Right cardiac atrium (tissue), 5 donors: ENCODE results near the gene PCDHB12. TPM values are rescaled to one million over a fixed set of nuclear protein-coding genes. Genes with fewer than 3 reads are reported as not detected.
"Not testable (repeated sequence)": the region's sequence is repeated elsewhere in the genome, so short reads cannot be mapped to it uniquely, and the experiment has no call there.

Experiments
- ATAC-seq, 2 donors: fragments of 200-7000 bp; cut with Tn5 transposase; one replicate each; pipeline versions ENCODE4 v1.8.0 to v1.9.1; 2020; ENCODE audit warnings: moderate library complexity in 2 of 2, mild to moderate bottlenecking in 1 of 2
- DNase-seq, 3 donors: peaks; one replicate each; pipeline ENCODE4 v3.0.0-alpha.2; 2020
- H3K27ac ChIP-seq: one replicate; pipeline ENCODE4 v1.5.1; 2013; ENCODE audit warnings: mild to moderate bottlenecking, low read length, control low read depth, moderate library complexity
- H3K27me3 ChIP-seq: one replicate; pipeline ENCODE4 v1.6.1; 2013; ENCODE audit not compliant: control insufficient read depth, insufficient read depth
- H3K4me1 ChIP-seq: one replicate; pipeline ENCODE4 v1.6.1; 2013; ENCODE audit warnings: low read length; ENCODE audit not compliant: control insufficient read depth, insufficient read depth
- H3K4me3 ChIP-seq: one replicate; pipeline ENCODE4 v1.5.1; 2013; ENCODE audit warnings: low read length, control low read depth
- H3K9me3 ChIP-seq: one replicate; pipeline ENCODE4 v1.6.1; 2013; ENCODE audit warnings: low read length; ENCODE audit not compliant: control insufficient read depth
- WGBS: extraction: QIAGEN DNeasy Blood & Tissue Kit; methylation state at CpG from one replicate; pipeline ENCODE4 v1.1.7; 2013; 5-methylcytosine and 5-hydroxymethylcytosine counted together
- intact Hi-C, 4 donors: fragments of 100-400 bp; cut with DNase I; formaldehyde crosslinking; loops; one replicate each; pipeline versions ENCODE4 v1.11.0 to v1.14.0; 2022 to 2023
- polyA plus RNA-seq: library from polyadenylated mRNA; stranded (reverse); fragments of 200-250 nt; gene quantifications from one replicate; pipeline ENCODE4 v1.2.3, GENCODE V29; 2013
- total RNA-seq, 4 donors: library from RNA; stranded (reverse); fragmentation: NEBNext Ultra II Directional; extraction: Animal tissue kit (Norgen Biotek cat#: 25700); gene quantifications; one replicate each; pipeline ENCODE4 v1.2.1, GENCODE V29; 2021
- donor health status: healthy with polysubstance abuse.
- donor health status: DM: no; HTN: yes; CAD: no.
- donor health status: DM: no; HTN: no; CAD: no.
- donor health status: DM: no; HTN: yes; CAD: no; lungs with severe emphysema.
- donor health status: DM: yes; HTN: yes; CAD: no.

Gene PCDHB12
- total and polyA plus RNA-seq, 5 donors = 0.72 to 3.3 (median 2.5) TPM

DNA sequence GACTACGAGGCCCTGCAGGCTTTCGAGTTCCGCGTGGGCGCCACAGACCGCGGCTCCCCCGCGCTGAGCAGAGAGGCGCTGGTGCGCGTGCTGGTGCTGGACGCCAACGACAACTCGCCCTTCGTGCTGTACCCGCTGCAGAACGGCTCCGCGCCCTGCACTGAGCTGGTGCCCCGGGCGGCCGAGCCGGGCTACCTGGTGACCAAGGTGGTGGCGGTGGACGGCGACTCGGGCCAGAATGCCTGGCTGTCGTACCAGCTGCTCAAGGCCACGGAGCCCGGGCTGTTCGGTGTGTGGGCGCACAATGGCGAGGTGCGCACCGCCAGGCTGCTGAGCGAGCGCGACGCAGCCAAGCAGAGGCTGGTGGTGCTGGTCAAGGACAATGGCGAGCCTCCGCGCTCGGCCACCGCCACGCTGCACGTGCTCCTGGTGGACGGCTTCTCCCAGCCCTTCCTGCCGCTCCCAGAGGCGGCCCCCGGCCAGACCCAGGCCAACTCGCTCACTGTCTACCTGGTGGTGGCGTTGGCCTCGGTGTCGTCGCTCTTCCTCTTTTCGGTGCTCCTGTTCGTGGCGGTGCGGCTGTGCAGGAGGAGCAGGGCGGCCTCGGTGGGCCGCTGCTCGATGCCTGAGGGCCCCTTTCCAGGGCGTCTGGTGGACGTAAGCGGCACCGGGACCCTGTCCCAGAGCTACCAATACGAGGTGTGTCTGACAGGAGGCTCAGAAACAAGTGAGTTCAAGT is 24.2 kb upstream of the PCDHB12 start:
- H3K4me1 ChIP-seq, H3K27ac ChIP-seq, H3K4me3 ChIP-seq, intact Hi-C loops, ATAC-seq, H3K27me3 ChIP-seq, DNase-seq: not testable (repeated sequence)
- WGBS = 34% methylated on average over 43 of the region's 69 CpGs
- H3K9me3 ChIP-seq = peaks cover 17% of the 10 kb centered on the region

DNA sequence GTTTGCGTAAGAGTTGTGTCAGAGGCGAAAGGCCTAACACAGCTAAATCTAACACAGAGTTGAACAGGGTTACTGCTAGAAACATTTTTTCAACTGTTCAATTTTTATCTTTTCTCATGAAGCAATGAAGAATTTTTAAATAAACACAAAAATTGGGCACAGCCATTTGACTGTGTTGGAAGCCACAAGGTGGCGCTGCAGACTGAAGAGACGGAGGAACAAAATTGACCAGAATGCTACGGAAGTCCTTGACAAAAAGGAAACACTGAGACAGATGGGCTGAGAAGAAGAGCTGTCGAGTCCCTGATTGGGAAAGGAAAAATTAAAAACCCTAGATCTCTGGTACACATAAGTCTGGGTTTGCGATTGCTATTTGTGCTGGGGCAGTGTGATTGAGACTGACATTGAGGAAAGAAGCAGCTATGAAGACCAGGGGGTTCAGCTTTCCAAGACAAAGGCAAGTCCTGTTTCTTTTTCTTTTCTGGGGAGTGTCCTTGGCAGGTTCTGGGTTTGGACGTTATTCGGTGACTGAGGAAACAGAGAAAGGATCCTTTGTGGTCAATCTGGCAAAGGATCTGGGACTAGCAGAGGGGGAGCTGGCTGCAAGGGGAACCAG is 21.5 kb upstream of the PCDHB12 start, which contains the start of gene PCDHB9:
PCDHB9 (plus strand) TSS at position 265 of the 616 bp plus-strand sequence; CDS start at position 423, 158 bp downstream.
- WGBS = 16% methylated on average over 9 of the region's 9 CpGs
- DNase-seq (no peak), ATAC-seq (no peak)
- H3K27me3 ChIP-seq = no peaks in the 10 kb centered on the region
- peak within 1 kb of the TSS; percentile 6 for H3K4me3 ChIP-seq
- H3K4me1 ChIP-seq = no peaks in the 10 kb centered on the region
- peaks cover 17% of the 10 kb centered on the region for H3K9me3 ChIP-seq
- H3K27ac ChIP-seq = no peak within 1 kb of the TSS
- intact Hi-C loops = no loop called here

DNA sequence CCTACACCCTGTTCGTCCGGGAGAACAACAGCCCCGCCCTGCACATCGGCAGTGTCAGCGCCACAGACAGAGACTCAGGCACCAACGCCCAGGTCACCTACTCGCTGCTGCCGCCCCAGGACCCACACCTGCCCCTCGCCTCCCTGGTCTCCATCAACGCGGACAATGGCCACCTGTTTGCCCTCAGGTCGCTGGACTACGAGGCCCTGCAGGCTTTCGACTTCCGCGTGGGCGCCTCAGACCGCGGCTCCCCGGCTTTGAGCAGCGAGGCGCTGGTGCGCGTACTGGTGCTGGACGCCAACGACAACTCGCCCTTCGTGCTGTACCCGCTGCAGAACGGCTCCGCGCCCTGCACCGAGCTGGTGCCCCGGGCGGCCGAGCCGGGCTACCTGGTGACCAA is 19.8 kb upstream of the PCDHB12 start:
- peaks cover 10% of the 10 kb centered on the region for H3K9me3 ChIP-seq
- H3K4me1 ChIP-seq, H3K4me3 ChIP-seq, H3K27ac ChIP-seq, H3K27me3 ChIP-seq, DNase-seq, intact Hi-C loops, ATAC-seq: not testable (repeated sequence)
- 25% methylated on average over 32 of the region's 37 CpGs for WGBS

DNA sequence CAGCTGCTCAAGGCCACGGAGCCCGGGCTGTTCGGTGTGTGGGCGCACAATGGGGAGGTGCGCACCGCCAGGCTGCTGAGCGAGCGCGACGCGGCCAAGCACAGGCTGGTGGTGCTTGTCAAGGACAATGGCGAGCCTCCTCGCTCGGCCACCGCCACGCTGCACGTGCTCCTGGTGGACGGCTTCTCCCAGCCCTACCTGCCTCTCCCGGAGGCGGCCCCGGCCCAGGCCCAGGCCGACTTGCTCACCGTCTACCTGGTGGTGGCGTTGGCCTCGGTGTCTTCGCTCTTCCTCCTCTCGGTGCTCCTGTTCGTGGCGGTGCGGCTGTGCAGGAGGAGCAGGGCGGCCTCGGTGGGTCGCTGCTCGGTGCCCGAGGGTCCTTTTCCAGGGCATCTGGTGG is 19.4 kb upstream of the PCDHB12 start:
- DNase-seq, ATAC-seq, intact Hi-C loops, H3K4me3 ChIP-seq, H3K27ac ChIP-seq, H3K27me3 ChIP-seq, H3K4me1 ChIP-seq: not testable (repeated sequence)
- 28% methylated on average over 30 of the region's 35 CpGs for WGBS
- peaks cover 10% of the 10 kb centered on the region for H3K9me3 ChIP-seq

DNA sequence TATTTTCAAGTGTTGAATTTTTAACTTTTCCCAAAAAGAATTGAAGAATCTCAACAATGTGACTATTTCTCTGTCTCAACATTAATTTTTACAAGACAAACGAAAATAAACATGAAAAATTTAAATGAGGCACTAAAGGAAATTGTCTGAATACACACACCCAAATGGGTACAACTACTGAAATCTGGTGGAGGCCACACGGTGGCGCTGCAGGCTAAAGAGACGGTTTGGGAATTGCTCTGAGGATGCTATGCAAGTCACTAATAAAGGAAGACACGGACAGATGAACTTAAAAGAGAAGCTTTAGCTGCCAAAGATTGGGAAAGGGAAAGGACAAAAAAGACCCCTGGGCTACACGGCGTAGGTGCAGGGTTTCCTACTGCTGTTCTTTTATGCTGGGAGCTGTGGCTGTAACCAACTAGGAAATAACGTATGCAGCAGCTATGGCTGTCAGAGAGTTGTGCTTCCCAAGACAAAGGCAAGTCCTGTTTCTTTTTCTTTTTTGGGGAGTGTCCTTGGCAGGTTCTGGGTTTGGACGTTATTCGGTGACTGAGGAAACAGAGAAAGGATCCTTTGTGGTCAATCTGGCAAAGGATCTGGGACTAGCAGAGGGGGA is 16.3 kb upstream of the PCDHB12 start, which contains the start of gene PCDHB10:
PCDHB10 (plus strand) TSS at position 244 of the 616 bp plus-strand sequence; CDS start at position 444, 200 bp downstream.
- Histone ChIP-seq H3K4me3 (no peak within 1 kb of the TSS), H3K4me1 (no peaks in the 10 kb centered on the region), H3K9me3 (peaks cover 5% of the 10 kb centered on the region), H3K27ac (no peak within 1 kb of the TSS), H3K27me3 (no peaks in the 10 kb centered on the region)
- WGBS = 5% methylated on average over 10 of the region's 10 CpGs
- intact Hi-C loops = no loop called here
- ATAC-seq (no peak), DNase-seq (no peak)

DNA sequence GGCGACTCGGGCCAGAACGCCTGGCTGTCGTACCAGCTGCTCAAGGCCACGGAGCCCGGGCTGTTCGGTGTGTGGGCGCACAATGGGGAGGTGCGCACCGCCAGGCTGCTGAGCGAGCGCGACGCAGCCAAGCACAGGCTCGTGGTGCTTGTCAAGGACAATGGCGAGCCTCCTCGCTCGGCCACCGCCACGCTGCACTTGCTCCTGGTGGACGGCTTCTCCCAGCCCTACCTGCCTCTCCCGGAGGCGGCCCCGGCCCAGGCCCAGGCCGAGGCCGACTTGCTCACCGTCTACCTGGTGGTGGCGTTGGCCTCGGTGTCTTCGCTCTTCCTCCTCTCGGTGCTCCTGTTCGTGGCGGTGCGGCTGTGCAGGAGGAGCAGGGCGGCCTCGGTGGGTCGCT is 14.2 kb upstream of the PCDHB12 start:
- H3K9me3 ChIP-seq, H3K27ac ChIP-seq, intact Hi-C loops, H3K4me1 ChIP-seq, H3K27me3 ChIP-seq, ATAC-seq, DNase-seq, H3K4me3 ChIP-seq: not testable (repeated sequence)
- 24% methylated on average over 25 of the region's 37 CpGs for WGBS

DNA sequence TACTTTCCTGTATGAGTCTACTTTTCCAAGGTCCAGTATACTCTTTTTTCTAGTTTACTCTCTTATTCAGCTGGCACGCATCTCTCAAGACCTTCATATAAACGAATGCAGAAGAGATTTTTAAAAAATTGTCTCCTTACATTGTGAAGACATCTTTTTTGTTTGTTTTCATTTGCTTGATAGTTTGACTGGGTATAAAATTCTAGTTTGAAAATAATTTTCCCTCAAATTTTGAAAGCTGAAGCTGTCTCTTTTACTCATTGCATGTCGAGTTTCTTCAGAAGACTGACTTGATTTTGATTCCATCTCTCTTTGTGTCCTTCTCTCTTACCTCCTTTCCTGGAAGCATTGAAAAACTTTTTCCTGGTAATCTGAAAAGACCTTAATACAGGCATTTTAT is 12.2 kb upstream of the PCDHB12 start:
- DNase-seq (no peak), ATAC-seq (no peak)
- Histone ChIP-seq H3K27ac (no peak overlapping the region), H3K27me3 (no peaks in the 10 kb centered on the region), H3K9me3 (peaks cover 3% of the 10 kb centered on the region), H3K4me3 (peak overlapping the region; percentile 20), H3K4me1 (no peaks in the 10 kb centered on the region)
- intact Hi-C loops = no loop called here
- 27% methylated on average over 3 of the region's 3 CpGs for WGBS

DNA sequence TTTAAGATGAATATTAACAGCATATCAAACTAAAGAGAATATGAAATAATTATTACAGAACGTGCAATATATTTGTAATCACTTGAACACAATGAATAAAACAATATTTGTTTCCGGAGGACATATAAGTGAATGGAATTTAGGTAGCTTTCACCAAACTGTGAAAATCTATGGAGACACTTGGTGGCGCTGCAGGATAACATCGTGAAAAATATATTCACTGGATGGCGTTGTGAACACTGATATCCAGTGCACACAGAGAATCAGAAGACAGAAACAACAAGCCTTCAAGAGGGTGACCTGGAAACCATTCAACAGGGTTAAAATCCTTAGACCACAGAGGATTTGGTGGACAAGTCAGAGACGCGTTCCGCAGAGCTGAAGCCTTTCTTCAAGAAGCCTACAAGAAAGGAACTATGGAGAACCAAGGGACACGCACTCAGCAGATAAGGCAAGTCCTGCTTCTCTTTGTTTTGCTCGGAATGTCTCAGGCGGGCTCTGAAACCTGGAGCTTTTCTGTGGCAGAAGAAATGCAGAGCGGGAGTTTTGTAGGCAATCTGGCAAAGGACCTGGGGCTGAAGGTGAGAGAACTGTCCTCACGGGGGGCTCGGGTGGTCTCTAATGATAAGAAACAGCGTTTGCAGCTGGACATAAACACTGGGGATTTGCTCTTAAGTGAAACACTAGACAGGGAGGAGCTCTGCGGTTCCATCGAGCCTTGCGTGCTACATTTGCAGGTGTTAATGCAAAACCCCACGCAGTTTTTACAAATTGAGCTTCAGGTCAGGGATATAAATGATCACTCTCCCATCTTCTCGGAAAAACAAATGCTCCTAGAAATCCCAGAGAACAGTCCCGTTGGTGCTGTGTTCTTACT is 8.9 kb upstream of the PCDHB12 start, which contains the start of gene PCDHB11:
PCDHB11 (plus strand) TSS at position 269 of the 877 bp plus-strand sequence; CDS start at position 417, 148 bp downstream.
- Histone ChIP-seq H3K4me1 (no peaks in the 10 kb centered on the region), H3K27ac (no peak within 1 kb of the TSS), H3K27me3 (no peaks in the 10 kb centered on the region), H3K4me3 (no peak within 1 kb of the TSS), H3K9me3 (no peaks in the 10 kb centered on the region)
- 34% methylated on average over 21 of the region's 21 CpGs for WGBS
- ATAC-seq (no peak), DNase-seq (no peak)
- intact Hi-C loops = loop anchor here in 2 of 4 donors (10.0 kb wide), 1 partner anchor 365 kb away; no protein-coding TSS in a partner anchor

DNA sequence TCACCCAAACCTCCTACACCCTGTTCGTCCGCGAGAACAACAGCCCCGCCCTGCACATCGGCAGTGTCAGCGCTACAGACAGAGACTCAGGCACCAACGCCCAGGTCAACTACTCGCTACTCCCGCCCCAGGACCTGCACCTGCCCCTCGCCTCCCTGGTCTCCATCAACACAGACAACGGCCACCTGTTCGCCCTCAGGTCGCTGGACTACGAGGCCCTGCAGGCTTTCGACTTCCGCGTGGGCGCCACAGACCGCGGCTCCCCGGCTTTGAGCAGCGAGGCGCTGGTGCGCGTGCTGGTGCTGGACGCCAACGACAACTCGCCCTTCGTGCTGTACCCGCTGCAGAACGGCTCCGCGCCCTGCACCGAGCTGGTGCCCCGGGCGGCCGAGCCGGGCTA is 7.4 kb upstream of the PCDHB12 start:
- 30% methylated on average over 27 of the region's 38 CpGs for WGBS
- ATAC-seq, H3K4me1 ChIP-seq, H3K4me3 ChIP-seq, H3K27ac ChIP-seq, H3K9me3 ChIP-seq, H3K27me3 ChIP-seq, DNase-seq: not testable (repeated sequence)
- intact Hi-C loops = loop anchor here in 2 of 4 donors (10.0 kb wide), 1 partner anchor 364 kb away; no protein-coding TSS in a partner anchor

DNA sequence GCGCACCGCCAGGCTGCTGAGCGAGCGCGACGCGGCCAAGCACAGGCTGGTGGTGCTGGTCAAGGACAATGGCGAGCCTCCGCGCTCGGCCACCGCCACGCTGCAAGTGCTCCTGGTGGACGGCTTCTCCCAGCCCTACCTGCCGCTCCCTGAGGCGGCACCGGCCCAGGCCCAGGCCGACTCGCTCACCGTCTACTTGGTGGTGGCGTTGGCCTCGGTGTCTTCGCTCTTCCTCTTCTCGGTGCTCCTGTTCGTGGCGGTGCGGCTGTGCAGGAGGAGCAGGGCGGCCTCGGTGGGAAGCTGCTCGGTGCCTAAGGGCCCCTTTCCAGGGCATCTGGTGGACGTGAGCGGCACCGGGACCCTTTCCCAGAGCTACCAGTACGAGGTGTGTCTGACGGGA is 6.9 kb upstream of the PCDHB12 start:
- DNase-seq, H3K27me3 ChIP-seq, H3K27ac ChIP-seq, H3K4me1 ChIP-seq, H3K4me3 ChIP-seq, H3K9me3 ChIP-seq, ATAC-seq: not testable (repeated sequence)
- 25% methylated on average over 32 of the region's 35 CpGs for WGBS
- intact Hi-C loops = loop anchor here in 2 of 4 donors (10.0 kb wide), 1 partner anchor 363 kb away; no protein-coding TSS in a partner anchor
